Peyer's patch (tissue), 4 donors: Measurements from ENCODE around the gene FREM1.

ENCODE experiments used
- POLR2A ChIP-seq, 2 donors: fragments of 450-650 bp; IDR thresholded peaks; one replicate each; pipeline ENCODE4 v1.5.1; 2017; ENCODE audit warnings: antibody characterized with exemption in 2 of 2, mild to moderate bottlenecking in 2 of 2, moderate library complexity in 2 of 2
- TF ChIP-seq, protein P1 (sequence below), 6 experiments: fragments of 450-650 bp in 4 of 6; fragments of 200-600 bp in 2 of 6; sonication (generic) in 1 of 6; IDR thresholded peaks; one replicate each; pipeline ENCODE4 v1.5.1; 2017 to 2019; ENCODE audit warnings: antibody characterized with exemption in 6 of 6, mild to moderate bottlenecking in 3 of 6, moderate library complexity in 1 of 6

DNA sequence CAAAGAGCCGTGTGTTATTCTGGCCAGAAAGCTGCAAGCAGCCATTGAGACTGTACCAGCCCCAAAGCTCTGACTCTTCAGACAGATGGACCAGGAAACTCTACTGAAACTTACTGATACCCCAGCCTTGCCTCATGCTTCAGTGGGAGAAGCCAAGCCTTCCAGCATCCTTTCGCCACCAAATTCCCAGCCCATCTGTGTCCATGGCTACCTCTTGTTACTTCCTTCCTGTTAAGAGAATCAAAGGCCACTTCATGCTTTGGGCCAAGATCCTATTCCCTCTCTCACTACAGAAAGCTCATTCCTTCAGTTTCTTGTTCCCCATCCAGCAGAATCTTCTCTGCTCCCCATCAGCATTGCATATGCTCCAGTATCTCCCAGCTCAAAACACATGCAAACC, 46.9 kb upstream of the FREM1 start:
- TF ChIP-seq, protein P1, sequence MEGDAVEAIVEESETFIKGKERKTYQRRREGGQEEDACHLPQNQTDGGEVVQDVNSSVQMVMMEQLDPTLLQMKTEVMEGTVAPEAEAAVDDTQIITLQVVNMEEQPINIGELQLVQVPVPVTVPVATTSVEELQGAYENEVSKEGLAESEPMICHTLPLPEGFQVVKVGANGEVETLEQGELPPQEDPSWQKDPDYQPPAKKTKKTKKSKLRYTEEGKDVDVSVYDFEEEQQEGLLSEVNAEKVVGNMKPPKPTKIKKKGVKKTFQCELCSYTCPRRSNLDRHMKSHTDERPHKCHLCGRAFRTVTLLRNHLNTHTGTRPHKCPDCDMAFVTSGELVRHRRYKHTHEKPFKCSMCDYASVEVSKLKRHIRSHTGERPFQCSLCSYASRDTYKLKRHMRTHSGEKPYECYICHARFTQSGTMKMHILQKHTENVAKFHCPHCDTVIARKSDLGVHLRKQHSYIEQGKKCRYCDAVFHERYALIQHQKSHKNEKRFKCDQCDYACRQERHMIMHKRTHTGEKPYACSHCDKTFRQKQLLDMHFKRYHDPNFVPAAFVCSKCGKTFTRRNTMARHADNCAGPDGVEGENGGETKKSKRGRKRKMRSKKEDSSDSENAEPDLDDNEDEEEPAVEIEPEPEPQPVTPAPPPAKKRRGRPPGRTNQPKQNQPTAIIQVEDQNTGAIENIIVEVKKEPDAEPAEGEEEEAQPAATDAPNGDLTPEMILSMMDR (IDR thresholded peaks at IDR 0.05) = no peak
- TF ChIP-seq POLR2A (IDR thresholded peaks at IDR 0.05) = no peak
